ENCODE results near the gene C22orf39.

The C22orf39 gene

DNA sequence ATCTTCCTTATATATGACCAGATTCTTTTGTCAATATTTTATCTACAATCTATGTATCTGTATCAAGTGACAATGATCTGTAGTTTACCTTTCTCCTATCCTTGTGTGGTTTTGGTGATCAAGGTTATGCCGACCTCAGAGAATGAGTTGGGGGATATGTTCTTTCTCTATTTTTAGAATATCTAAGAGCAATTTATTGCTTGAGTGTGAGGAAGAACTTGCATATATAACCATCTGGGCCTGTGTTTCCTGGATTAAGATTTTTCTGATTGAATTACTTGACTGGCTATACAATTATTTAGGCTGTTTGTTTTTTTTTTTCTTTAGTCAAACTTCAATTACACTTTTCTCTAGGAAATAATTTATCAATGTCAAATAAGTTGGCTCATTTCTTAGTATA lies 14.0 kb upstream of the C22orf39 start:
- DNase-seq (ENCODE audit: low read depth), result no peak
- TF ChIP-seq CTCF (conservative IDR thresholded peaks at IDR 0.05; ENCODE audit: low read depth, low read length), result no peak

DNA sequence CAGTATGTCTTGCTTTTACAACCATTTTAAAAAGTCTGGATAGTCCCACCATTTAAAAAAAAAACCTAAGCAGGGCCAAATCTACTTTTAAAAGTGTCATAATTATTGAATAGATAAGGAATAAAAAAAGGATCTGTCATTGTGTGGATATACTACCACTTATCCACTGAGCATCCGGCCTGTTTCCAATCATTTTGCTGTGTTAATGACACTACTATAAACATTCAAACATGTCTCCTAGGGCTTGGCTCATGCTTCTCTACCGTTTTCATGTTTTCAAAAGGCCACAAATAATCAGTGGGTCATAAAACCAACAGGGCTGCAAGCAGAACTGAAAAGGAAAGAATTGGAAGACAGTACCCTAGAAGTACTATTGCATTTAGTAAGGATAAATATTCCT lies 12.5 kb upstream of the C22orf39 start:
- no peak for DNase-seq (ENCODE audit: low read depth)
- no peak for TF ChIP-seq CTCF (conservative IDR thresholded peaks at IDR 0.05; ENCODE audit: low read depth, low read length)
- H3K4me3 ChIP-seq (ENCODE audit: low read depth, low read length), result no peak overlapping the region

More for the DNA sequence above, 14.0 kb upstream of the C22orf39 start:
- no peak overlapping the region for H3K4me3 ChIP-seq (ENCODE audit: low read depth, low read length)

GRCh38 chr22:19457828-19458428 lies 10.4 kb upstream of the C22orf39 start:
- H3K4me3 ChIP-seq (ENCODE audit: low read depth, low read length), result no peak overlapping the region
- no peak for DNase-seq (ENCODE audit: low read depth)
- no peak for TF ChIP-seq CTCF (conservative IDR thresholded peaks at IDR 0.05; ENCODE audit: low read depth, low read length)

DNA sequence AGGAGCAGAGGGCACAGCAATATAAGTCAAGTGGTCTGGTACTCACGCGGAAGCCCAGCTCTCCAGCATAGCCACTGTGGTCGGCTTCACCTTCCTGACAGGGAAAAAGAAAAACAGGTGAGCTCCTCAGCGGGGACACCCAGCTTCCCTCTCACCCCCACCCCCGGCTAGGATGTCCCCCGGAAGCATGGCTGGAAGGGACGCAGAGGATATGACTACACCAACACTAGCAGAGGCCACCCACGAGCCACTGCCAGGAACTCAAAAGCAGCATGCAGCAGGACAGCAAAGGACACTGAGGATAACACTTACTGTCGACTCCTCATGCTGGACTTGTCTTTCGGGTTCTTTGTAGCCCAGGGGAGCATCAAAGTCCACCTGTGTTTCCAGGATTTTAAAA lies 9.0 kb upstream of the C22orf39 start:
- no peak for DNase-seq (ENCODE audit: low read depth)
- TF ChIP-seq CTCF (conservative IDR thresholded peaks at IDR 0.05; ENCODE audit: low read depth, low read length), result no peak
- H3K4me3 ChIP-seq (ENCODE audit: low read depth, low read length), result no peak overlapping the region

GRCh38 chr22:19455585-19456370 lies 8.3 kb upstream of the C22orf39 start:
- peak; percentile 48 for DNase-seq (ENCODE audit: low read depth)
- H3K4me3 ChIP-seq (ENCODE audit: low read depth, low read length), result no peak overlapping the region

DNA sequence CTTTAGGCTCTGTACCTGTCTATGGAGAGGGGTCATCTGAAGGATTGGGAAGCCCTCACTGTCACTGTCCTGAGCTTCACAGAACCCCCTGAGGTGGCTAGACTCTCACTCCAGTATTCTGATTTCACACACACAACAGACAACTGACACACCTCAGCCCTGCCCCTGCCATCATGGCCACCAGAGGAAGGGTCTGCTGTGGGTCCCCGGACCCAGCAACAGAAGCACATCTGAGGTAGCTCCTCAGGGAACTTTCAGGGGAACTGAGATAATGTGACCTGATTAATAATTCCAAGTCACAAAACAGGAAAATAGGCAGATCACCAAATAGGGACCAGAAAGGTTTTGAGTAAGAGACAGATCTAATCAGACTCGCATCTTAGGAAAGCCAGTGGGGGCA lies 7.5 kb upstream of the C22orf39 start:
- no peak for DNase-seq (ENCODE audit: low read depth)
- H3K4me3 ChIP-seq (ENCODE audit: low read depth, low read length), result no peak overlapping the region
- no peak for TF ChIP-seq CTCF (conservative IDR thresholded peaks at IDR 0.05; ENCODE audit: low read depth, low read length)

More at GRCh38 chr22:19455585-19456370, 8.3 kb upstream of the C22orf39 start:
- TF ChIP-seq CTCF (conservative IDR thresholded peaks at IDR 0.05; ENCODE audit: low read depth, low read length), result no peak

GRCh38 chr22:19454156-19454555 lies 6.6 kb upstream of the C22orf39 start:
- no peak for DNase-seq (ENCODE audit: low read depth)
- no peak overlapping the region for H3K4me3 ChIP-seq (ENCODE audit: low read depth, low read length)
- TF ChIP-seq CTCF (conservative IDR thresholded peaks at IDR 0.05; ENCODE audit: low read depth, low read length), result no peak

Data from choroid plexus epithelial cell (primary cell).